Sigmoid colon (tissue), 7 donors: ENCODE results near the gene PPP4R4. TPM values are rescaled to one million over a fixed set of nuclear protein-coding genes. Genes with fewer than 3 reads are reported as not detected.

Experiments
- DNase-seq: peaks from one replicate; pipeline ENCODE4 v3.0.0-alpha.2; 2019
- H3K27ac ChIP-seq, 4 donors: fragments of 200-600 bp; sonication (generic); one replicate each; pipeline ENCODE4 v1.5.1; 2016 to 2019; ENCODE audit warnings: mild to moderate bottlenecking in 1 of 4
- H3K27me3 ChIP-seq, 3 donors: fragments of 200-600 bp; sonication (generic); one replicate each; pipeline ENCODE4 v1.5.1; 2019; ENCODE audit warnings: mild to moderate bottlenecking in 1 of 3
- H3K36me3 ChIP-seq, 4 donors: fragments of 200-600 bp; sonication (generic); one replicate each; pipeline ENCODE4 v1.5.1; 2016 to 2019
- H3K4me1 ChIP-seq, 4 donors: fragments of 200-600 bp; sonication (generic); one replicate each; pipeline ENCODE4 v1.5.1; 2017 to 2019
- H3K4me3 ChIP-seq, 4 donors: fragments of 200-600 bp; sonication (generic); one replicate each; pipeline ENCODE4 v1.5.1; 2017 to 2019; ENCODE audit warnings: mild to moderate bottlenecking in 2 of 4, moderate library complexity in 1 of 4
- H3K9me3 ChIP-seq, 4 donors: fragments of 200-600 bp in 3 of 4; sonication (generic) in 3 of 4; one replicate each; pipeline versions ENCODE4 v1.5.1 to v1.6.1; 2013 to 2019
- EP300 ChIP-seq, 4 donors: sonication (generic); formaldehyde crosslinking; IDR thresholded peaks; one replicate each; pipeline ENCODE4 v1.6.1; 2017; ENCODE audit warnings: antibody characterized with exemption in 4 of 4
- POLR2A ChIP-seq, 2 donors: fragments of 450-650 bp; IDR thresholded peaks; one replicate each; pipeline ENCODE4 v1.6.1; 2016; ENCODE audit warnings: antibody characterized with exemption in 2 of 2, mild to moderate bottlenecking in 2 of 2, moderate library complexity in 2 of 2
- POLR2AphosphoS5 ChIP-seq, 4 donors: sonication (generic); formaldehyde crosslinking; IDR thresholded peaks; one replicate each; pipeline ENCODE4 v1.6.1; 2017; ENCODE audit warnings: antibody characterized with exemption in 4 of 4
- WGBS, 2 donors: extraction: QIAGEN DNeasy Blood & Tissue Kit; methylation state at CpG; one replicate each; pipeline ENCODE4 v1.1.7; 2013; 5-methylcytosine and 5-hydroxymethylcytosine counted together
- intact Hi-C: fragments of 100-400 bp; cut with DNase I; formaldehyde crosslinking; loops from one replicate; pipeline ENCODE4 v1.15.1; 2023
- polyA plus RNA-seq, 3 donors: library from polyadenylated mRNA; stranded (reverse); fragments of 200-250 nt; gene quantifications; one replicate each; pipeline ENCODE4 v1.2.3, GENCODE V29; 2013
- total RNA-seq, 4 donors: library from RNA; depleted of rRNA; stranded (reverse); fragments of >200 nt; gene quantifications; one replicate each; pipeline ENCODE4 v1.1.0, GENCODE V29; 2016
- TF ChIP-seq, protein P1 (sequence below), 4 experiments: fragments of 450-650 bp in 3 of 4; fragments of 200-600 bp in 1 of 4; IDR thresholded peaks; one replicate each; pipeline ENCODE4 v1.5.1; 2016 to 2019; ENCODE audit warnings: antibody characterized with exemption in 4 of 4, mild to moderate bottlenecking in 3 of 4, moderate library complexity in 2 of 4
- donor health status: healthy with polysubstance abuse.
- donor health status: Bipolar disorder and iron deficiency.
- donor health status: healthy.

Gene PPP4R4
- total and polyA plus RNA-seq, 7 donors = 0.07 to 3.0 (median 0.63) TPM; not detected in 1

DNA sequence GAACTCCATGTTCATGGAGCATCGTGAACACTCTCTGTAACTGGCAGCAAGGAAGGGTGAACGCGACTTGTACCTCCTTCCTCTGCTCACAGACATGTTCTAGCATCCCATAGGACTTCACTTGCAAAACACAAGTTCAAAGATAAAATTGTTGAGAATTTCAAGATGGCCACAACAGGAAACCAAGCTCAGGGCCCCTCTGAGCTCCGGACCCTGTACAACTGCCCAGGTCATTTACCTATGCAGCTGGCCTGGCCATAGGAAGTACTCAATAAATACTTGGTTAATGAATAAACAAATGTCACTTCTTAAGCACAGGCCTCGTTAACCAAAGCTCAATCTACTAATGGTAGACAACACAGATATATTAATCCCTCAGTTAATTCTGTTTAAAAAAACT, 11.7 kb upstream of the PPP4R4 start:
- 88 to 89% methylated on average over 5 of the region's 5 CpGs for WGBS, 2 donors
- no peak for DNase-seq
- no peaks in the 10 kb centered on the region for H3K9me3 ChIP-seq
- intact Hi-C loops = no loop called here
- no peaks in the 10 kb centered on the region for H3K4me1 ChIP-seq
- peaks cover 0 to 19% (median 7%) of the 10 kb centered on the region in 3 donors for H3K27me3 ChIP-seq
- H3K36me3 ChIP-seq = no peaks in the 10 kb centered on the region
- no peak overlapping the region for H3K27ac ChIP-seq
- H3K4me3 ChIP-seq = no peak overlapping the region
- no peak for TF ChIP-seq POLR2A (IDR thresholded peaks at IDR 0.05)
- TF ChIP-seq, protein P1, sequence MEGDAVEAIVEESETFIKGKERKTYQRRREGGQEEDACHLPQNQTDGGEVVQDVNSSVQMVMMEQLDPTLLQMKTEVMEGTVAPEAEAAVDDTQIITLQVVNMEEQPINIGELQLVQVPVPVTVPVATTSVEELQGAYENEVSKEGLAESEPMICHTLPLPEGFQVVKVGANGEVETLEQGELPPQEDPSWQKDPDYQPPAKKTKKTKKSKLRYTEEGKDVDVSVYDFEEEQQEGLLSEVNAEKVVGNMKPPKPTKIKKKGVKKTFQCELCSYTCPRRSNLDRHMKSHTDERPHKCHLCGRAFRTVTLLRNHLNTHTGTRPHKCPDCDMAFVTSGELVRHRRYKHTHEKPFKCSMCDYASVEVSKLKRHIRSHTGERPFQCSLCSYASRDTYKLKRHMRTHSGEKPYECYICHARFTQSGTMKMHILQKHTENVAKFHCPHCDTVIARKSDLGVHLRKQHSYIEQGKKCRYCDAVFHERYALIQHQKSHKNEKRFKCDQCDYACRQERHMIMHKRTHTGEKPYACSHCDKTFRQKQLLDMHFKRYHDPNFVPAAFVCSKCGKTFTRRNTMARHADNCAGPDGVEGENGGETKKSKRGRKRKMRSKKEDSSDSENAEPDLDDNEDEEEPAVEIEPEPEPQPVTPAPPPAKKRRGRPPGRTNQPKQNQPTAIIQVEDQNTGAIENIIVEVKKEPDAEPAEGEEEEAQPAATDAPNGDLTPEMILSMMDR (IDR thresholded peaks at IDR 0.05) = no peak
- TF ChIP-seq EP300 (IDR thresholded peaks at IDR 0.05) = no peak
- TF ChIP-seq POLR2AphosphoS5 (IDR thresholded peaks at IDR 0.05) = no peak

DNA sequence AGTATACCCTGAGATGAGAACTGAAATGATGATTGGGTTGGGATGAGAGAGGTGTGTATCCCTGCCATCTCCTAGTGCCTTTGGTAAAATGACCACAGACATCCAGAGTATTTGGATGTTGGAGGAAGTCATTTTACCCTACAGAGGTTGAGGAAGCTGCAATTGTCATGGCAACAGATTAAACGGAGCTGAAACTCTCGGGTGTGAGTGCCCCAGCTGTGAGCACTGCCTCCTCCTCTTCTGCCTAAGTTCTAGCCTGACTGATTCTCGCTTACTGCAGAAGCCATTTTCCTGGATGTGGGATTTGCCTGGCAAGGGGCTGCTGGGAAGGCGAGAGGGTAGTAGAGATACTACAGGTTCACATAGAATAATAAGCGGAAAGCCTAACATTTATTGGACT, 10.3 kb upstream of the PPP4R4 start:
- no peak for TF ChIP-seq POLR2AphosphoS5 (IDR thresholded peaks at IDR 0.05)
- TF ChIP-seq, protein P1 (IDR thresholded peaks at IDR 0.05) = no peak
- Histone ChIP-seq H3K36me3 (no peaks in the 10 kb centered on the region), H3K9me3 (no peaks in the 10 kb centered on the region), H3K27me3 (peaks cover 0 to 19% (median 7%) of the 10 kb centered on the region in 3 donors), H3K4me3 (no peak overlapping the region), H3K27ac (no peak overlapping the region), H3K4me1 (no peaks in the 10 kb centered on the region)
- WGBS, 2 donors = 61 to 75% methylated on average over 5 of the region's 5 CpGs
- intact Hi-C loops = no loop called here
- no peak for DNase-seq

DNA sequence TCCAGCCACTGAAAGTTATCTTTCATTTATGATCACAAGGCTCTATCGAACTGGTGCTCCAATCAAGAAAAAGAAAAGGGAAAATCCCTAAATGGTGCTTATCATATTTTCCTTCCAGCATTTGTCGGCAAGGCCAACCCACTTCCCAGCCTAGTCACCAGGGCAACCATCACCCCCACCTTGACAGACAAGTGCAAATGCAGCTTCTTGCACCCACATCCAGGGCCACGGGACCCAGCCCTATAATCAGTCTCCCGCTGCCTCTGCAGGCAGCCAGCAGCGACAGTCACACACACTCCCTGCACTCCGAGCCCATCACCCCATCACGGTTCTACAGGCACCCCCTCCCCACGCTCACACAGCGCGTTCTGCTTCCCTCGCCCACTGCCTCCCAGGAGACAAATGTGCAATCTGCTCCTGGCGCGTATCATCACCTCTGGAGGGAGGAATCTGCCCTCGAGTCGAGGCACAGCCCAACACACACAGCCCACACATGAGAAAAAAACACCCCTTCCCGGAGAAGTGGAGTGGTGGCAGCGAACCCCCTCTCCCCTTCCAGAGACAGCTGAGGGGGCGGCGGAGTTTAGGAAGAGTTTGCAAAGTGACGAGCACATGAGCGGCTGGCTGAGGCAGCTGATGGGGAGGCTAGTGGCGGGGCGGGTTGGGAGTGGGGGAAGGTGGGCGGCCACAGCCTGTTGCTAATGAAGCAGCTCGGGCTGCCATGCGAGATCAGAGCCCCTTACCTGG, 9.3 kb upstream of the PPP4R4 start:
- H3K4me1 ChIP-seq = no peaks in the 10 kb centered on the region
- intact Hi-C loops = no loop called here
- DNase-seq = no peak
- no peak overlapping the region for H3K27ac ChIP-seq
- WGBS, 2 donors = 55 to 70% methylated on average over 26 of the region's 26 CpGs
- TF ChIP-seq, protein P1 (IDR thresholded peaks at IDR 0.05) = no peak
- no peak for TF ChIP-seq POLR2A (IDR thresholded peaks at IDR 0.05)
- no peak for TF ChIP-seq EP300 (IDR thresholded peaks at IDR 0.05)
- TF ChIP-seq POLR2AphosphoS5 (IDR thresholded peaks at IDR 0.05) = no peak
- peaks cover 0 to 19% (median 7%) of the 10 kb centered on the region in 3 donors for H3K27me3 ChIP-seq
- no peaks in the 10 kb centered on the region for H3K36me3 ChIP-seq
- no peaks in the 10 kb centered on the region for H3K9me3 ChIP-seq
- H3K4me3 ChIP-seq = no peak overlapping the region

DNA sequence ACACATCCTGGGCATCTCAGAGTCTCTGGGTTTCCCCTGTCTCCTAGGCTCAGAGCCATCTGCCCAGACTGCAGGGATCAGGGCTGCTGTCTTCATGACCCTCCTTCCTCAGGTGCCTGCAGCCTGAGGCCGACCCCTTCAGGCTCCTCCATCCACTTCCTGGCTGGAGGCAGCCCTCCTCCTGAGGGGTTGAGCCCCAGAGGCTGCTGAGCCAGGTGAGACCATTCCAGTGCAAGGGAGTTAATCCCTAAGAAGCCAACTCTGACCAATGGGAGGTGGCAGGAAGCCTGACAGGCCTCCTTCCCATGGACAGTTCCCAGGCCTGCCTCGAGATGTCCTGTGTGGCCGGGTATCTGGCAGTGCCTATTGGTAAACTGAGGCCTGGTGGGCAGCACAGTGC, 8.4 kb upstream of the PPP4R4 start:
- 86 to 96% methylated on average over 3 of the region's 3 CpGs for WGBS, 2 donors
- Histone ChIP-seq H3K27ac (no peak overlapping the region), H3K27me3 (peaks cover 0 to 19% (median 7%) of the 10 kb centered on the region in 3 donors), H3K9me3 (no peaks in the 10 kb centered on the region), H3K36me3 (no peaks in the 10 kb centered on the region), H3K4me3 (no peak overlapping the region), H3K4me1 (no peaks in the 10 kb centered on the region)
- no peak for DNase-seq
- no peak for TF ChIP-seq POLR2AphosphoS5 (IDR thresholded peaks at IDR 0.05)
- TF ChIP-seq, protein P1 (IDR thresholded peaks at IDR 0.05) = no peak
- TF ChIP-seq POLR2A (IDR thresholded peaks at IDR 0.05) = no peak
- no peak for TF ChIP-seq EP300 (IDR thresholded peaks at IDR 0.05)
- intact Hi-C loops = no loop called here
